Endothelial cell of umbilical vein (primary cell): Measurements from ENCODE around the gene CLDN5. TPM values are rescaled to one million over a fixed set of nuclear protein-coding genes. Genes with fewer than 3 reads are reported as not detected.

ENCODE experiments used
- BruUV-seq: library from RNA; stranded (reverse); fragments of 400-500 nt; replicated peaks from 2 replicates; lab custom pipeline; 2021; lab: Mats Ljungman, UMichigan
- CTCF ChIA-PET: fragments of 300-600, 350-600 bp; sonication (Branson Sonifier 250); formaldehyde crosslinking; loops from one replicate; lab custom pipeline; 2021; ENCODE audit warnings: antibody characterized with exemption, inconsistent platforms; lab: Charles Lee
- POLR2A ChIA-PET: fragments of 300-600, 350-600 bp; sonication (Branson Sonifier 250); formaldehyde crosslinking; loops from one replicate; lab custom pipeline; 2021; ENCODE audit warnings: antibody characterized with exemption, inconsistent platforms; lab: Charles Lee
- DNase-seq: peaks from one replicate; pipeline ENCODE4 v3.0.0-alpha.2; 2011; ENCODE audit warnings: low read depth, low spot score
- FAIRE-seq: peaks from 2 replicates; lab custom pipeline; 2011; peaks lifted over from hg19 to GRCh38; lab: Jason Lieb, UNC
- H2AFZ ChIP-seq: 2 replicates; pipeline ENCODE4 v1.6.0; 2012; ENCODE audit warnings: low read depth, low read length, control low read depth, inconsistent platforms
- H3K27ac ChIP-seq: 2 replicates; pipeline ENCODE4 v1.5.1; 2011; ENCODE audit warnings: low read depth, mild to moderate bottlenecking, control low read depth, low read length, moderate library complexity; ENCODE audit not compliant: insufficient read depth
- H3K27me3 ChIP-seq, 2 experiments: 2 replicates each; pipeline versions ENCODE4 v1.6.0 to v1.6.1; 2011; ENCODE audit warnings: low read length in 2 of 2, mixed read lengths in 1 of 2; ENCODE audit not compliant: control insufficient read depth in 2 of 2, insufficient read depth in 2 of 2
- H3K36me3 ChIP-seq, 2 experiments: 2 replicates in 1 of 2; 3 replicates in 1 of 2; pipeline ENCODE4 v1.5.1; 2011; ENCODE audit warnings: low read length in 2 of 2, mild to moderate bottlenecking in 1 of 2, moderate library complexity in 1 of 2; ENCODE audit not compliant: control insufficient read depth in 2 of 2, insufficient read depth in 2 of 2; ENCODE audit errors: extremely low read depth in 1 of 2
- H3K4me1 ChIP-seq: 3 replicates; pipeline ENCODE4 v1.5.1; 2011; ENCODE audit warnings: mild to moderate bottlenecking, low read length; ENCODE audit not compliant: control insufficient read depth, insufficient read depth; ENCODE audit errors: extremely low read depth
- H3K4me2 ChIP-seq: 2 replicates; pipeline ENCODE4 v1.6.1; 2011; ENCODE audit warnings: low read length, control low read depth, mixed read lengths; ENCODE audit not compliant: insufficient read depth
- H3K4me3 ChIP-seq, 3 experiments: fragments of 200-600 bp in 1 of 3; sonication (generic), shearing (Covaris generic) in 1 of 3; replicated peaks in 1 of 3; 2 replicates each; pipeline ENCODE4 v1.5.1; 2011 to 2016; ENCODE audit warnings: control low read depth in 3 of 3, low read length in 3 of 3, mild to moderate bottlenecking in 2 of 3, inconsistent platforms in 1 of 3, low read depth in 1 of 3, moderate library complexity in 1 of 3; ENCODE audit not compliant: insufficient read depth in 1 of 3
- H3K79me2 ChIP-seq: 2 replicates; pipeline ENCODE4 v1.6.0; 2012; ENCODE audit warnings: low read length, inconsistent platforms; ENCODE audit not compliant: control insufficient read depth, insufficient read depth
- H3K9ac ChIP-seq: replicated peaks from 2 replicates; pipeline ENCODE3; 2011; ENCODE audit warnings: low read length, control low read depth; ENCODE audit not compliant: insufficient read depth; ENCODE audit errors: extremely low read depth
- H3K9me1 ChIP-seq: replicated peaks from 3 replicates; pipeline ENCODE4 v1.6.0; 2011; ENCODE audit warnings: mild to moderate bottlenecking, low read length; ENCODE audit not compliant: control insufficient read depth, insufficient read depth; ENCODE audit errors: extremely low read depth
- H3K9me3 ChIP-seq: replicated peaks from 2 replicates; pipeline ENCODE4 v1.5.1; 2012; ENCODE audit warnings: low read length, inconsistent platforms; ENCODE audit not compliant: control insufficient read depth, insufficient read depth
- H4K20me1 ChIP-seq: replicated peaks from 2 replicates; pipeline ENCODE3; 2011; ENCODE audit warnings: mild to moderate bottlenecking, low read length; ENCODE audit not compliant: control insufficient read depth, insufficient read depth; ENCODE audit errors: extremely low read depth
- EZH2 ChIP-seq: IDR thresholded peaks from 2 replicates; pipeline ENCODE4 v1.6.1; 2012; ENCODE audit warnings: borderline replicate concordance, low read depth, mild to moderate bottlenecking, moderate library complexity, low read length, inconsistent platforms; ENCODE audit not compliant: severe bottlenecking
- FOS ChIP-seq: IDR thresholded peaks from 2 replicates; pipeline ENCODE4 v1.6.1; 2011; ENCODE audit warnings: mild to moderate bottlenecking, low read length, moderate library complexity, borderline replicate concordance; ENCODE audit not compliant: insufficient read depth
- GATA2 ChIP-seq: IDR thresholded peaks from 2 replicates; pipeline ENCODE4 v1.7.0; 2011; ENCODE audit warnings: low read depth, mild to moderate bottlenecking, moderate library complexity, mixed read lengths, low read length; ENCODE audit not compliant: insufficient read length, insufficient read depth
- JUN ChIP-seq: IDR thresholded peaks from 2 replicates; pipeline ENCODE4 v1.6.1; 2011; ENCODE audit warnings: borderline replicate concordance, low read depth; ENCODE audit not compliant: insufficient read length, insufficient read depth
- MYC ChIP-seq: IDR thresholded peaks from one replicate; pipeline ENCODE4 v1.6.1; 2011; ENCODE audit warnings: mild to moderate bottlenecking, low read depth, low read length
- POLR2A ChIP-seq: IDR thresholded peaks from 2 replicates; pipeline ENCODE4 v1.6.1; 2012; ENCODE audit warnings: low read depth, mild to moderate bottlenecking, control low read depth, low read length
- POLR2AphosphoS5 ChIP-seq: IDR thresholded peaks from 2 replicates; pipeline ENCODE4 v1.6.1; 2012; ENCODE audit warnings: low read depth, mild to moderate bottlenecking, control low read depth, low read length, moderate library complexity; ENCODE audit not compliant: insufficient read depth
- dilution Hi-C: fragments of 300-500 bp; cut with MboI; formaldehyde crosslinking; loops from one replicate; pipeline ENCODE4 v1.15.0; 2019; ENCODE audit warnings: low sequenced_read_pairs; ENCODE audit not compliant: extremely low pct_ligation_motif_present
- intact Hi-C: fragments of 100-400 bp; cut with micrococcal nuclease; formaldehyde crosslinking; loops from one replicate; pipeline ENCODE4 v1.10.0; 2022
- polyA plus RNA-seq, 4 experiments: library from polyadenylated mRNA; depleted of rRNA in 3 of 4; stranded (reverse) in 3 of 4; unstranded in 1 of 4; fragments of >200 nt; gene quantifications; 2 replicates each; pipeline versions ENCODE4 v1.2.1 to v1.2.3, GENCODE V29; 2011 to 2012; ENCODE audit warnings: missing spikeins in 1 of 4
- total RNA-seq: library from RNA; stranded (reverse); gene quantifications from 2 replicates; pipeline ENCODE4 v1.2.3, GENCODE V29; 2021
- TF ChIP-seq, protein P1 (sequence below): IDR thresholded peaks from 2 replicates; pipeline ENCODE4 v1.6.1; 2011; ENCODE audit not compliant: insufficient read depth, insufficient read length
- TF ChIP-seq, protein P2 (sequence below), 2 donors: IDR thresholded peaks; 1 replicate in 1 of 2; 2 replicates in 1 of 2; pipeline ENCODE4 v1.5.1; 2011; ENCODE audit warnings: low read length in 2 of 2, mild to moderate bottlenecking in 2 of 2, moderate library complexity in 2 of 2, control low read depth in 1 of 2, inconsistent platforms in 1 of 2, low read depth in 1 of 2; ENCODE audit not compliant: insufficient read depth in 1 of 2; ENCODE audit errors: extremely low read depth in 1 of 2

Gene CLDN5
- total and polyA plus RNA-seq, 2 donors (not counting 3 experiments of a cell fraction or from before 2014, with no cell fraction given), result 198 to 252 TPM

DNA sequence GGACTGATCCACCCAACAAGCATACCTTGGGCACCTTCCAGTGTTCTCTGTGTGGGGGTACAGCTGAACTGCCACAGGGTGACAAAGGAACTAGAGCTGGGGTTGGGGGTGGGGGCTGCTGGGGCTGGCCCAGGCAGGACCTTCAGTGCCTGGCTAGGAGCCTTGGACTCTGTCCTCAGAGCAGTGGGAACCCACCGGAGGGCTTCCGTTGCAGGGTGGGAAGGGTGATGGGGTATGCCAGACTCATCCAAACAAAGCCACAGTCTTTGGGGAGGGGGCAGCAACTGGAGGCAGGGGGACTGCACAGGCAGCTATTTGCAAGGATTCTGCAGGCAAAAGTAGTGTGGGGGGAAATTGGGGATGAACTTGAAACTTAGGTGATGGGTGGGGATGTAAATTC is 35.7 kb upstream of the CLDN5 start:
- Histone ChIP-seq H2AFZ (no peak overlapping the region), H3K36me3 (no peaks in the 10 kb centered on the region), H3K9ac (no peak overlapping the region), H3K9me3 (no peaks in the 10 kb centered on the region), H3K79me2 (no peaks in the 10 kb centered on the region), H3K9me1 (no peaks in the 10 kb centered on the region), H3K27ac (no peak overlapping the region), H3K4me1 (peaks cover 3% of the 10 kb centered on the region), H3K4me3 (no peak overlapping the region), H4K20me1 (no peaks in the 10 kb centered on the region), H3K4me2 (no peak overlapping the region), H3K27me3 (no peaks in the 10 kb centered on the region)
- no peak for FAIRE-seq
- POLR2A ChIA-PET, result no interaction called here
- intact Hi-C loops (no loop called here), dilution Hi-C loops (no loop called here)
- TF ChIP-seq POLR2AphosphoS5 (no peak), JUN (no peak), MYC (no peak), POLR2A (no peak), GATA2 (no peak), FOS (no peak), EZH2 (no peak)
- TF ChIP-seq, protein P1, sequence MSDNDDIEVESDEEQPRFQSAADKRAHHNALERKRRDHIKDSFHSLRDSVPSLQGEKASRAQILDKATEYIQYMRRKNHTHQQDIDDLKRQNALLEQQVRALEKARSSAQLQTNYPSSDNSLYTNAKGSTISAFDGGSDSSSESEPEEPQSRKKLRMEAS, result no peak
- TF ChIP-seq, protein P2, sequence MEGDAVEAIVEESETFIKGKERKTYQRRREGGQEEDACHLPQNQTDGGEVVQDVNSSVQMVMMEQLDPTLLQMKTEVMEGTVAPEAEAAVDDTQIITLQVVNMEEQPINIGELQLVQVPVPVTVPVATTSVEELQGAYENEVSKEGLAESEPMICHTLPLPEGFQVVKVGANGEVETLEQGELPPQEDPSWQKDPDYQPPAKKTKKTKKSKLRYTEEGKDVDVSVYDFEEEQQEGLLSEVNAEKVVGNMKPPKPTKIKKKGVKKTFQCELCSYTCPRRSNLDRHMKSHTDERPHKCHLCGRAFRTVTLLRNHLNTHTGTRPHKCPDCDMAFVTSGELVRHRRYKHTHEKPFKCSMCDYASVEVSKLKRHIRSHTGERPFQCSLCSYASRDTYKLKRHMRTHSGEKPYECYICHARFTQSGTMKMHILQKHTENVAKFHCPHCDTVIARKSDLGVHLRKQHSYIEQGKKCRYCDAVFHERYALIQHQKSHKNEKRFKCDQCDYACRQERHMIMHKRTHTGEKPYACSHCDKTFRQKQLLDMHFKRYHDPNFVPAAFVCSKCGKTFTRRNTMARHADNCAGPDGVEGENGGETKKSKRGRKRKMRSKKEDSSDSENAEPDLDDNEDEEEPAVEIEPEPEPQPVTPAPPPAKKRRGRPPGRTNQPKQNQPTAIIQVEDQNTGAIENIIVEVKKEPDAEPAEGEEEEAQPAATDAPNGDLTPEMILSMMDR (IDR thresholded peaks at IDR 0.05; ENCODE audit: extremely low read depth in 1 of 2, insufficient read depth in 1 of 2, low read depth in 1 of 2, low read length in 2 of 2), result no peak
- no TSS peak for BruUV-seq
- no peak for DNase-seq
- CTCF ChIA-PET, result interaction anchor here (0.6 to 3.1 kb wide), 4 partner anchors 20 to 118 kb away, joined by 3 to 8 read pairs (median 3); partner anchors contain the start of gene CDC45
